SK-N-SH (cell line): Measurements from ENCODE around the gene GOLT1A. TPM values are rescaled to one million over a fixed set of nuclear protein-coding genes. Genes with fewer than 3 reads are reported as not detected.

Experiments used
- CTCF ChIA-PET: fragments of 300-600, 350-600 bp; formaldehyde crosslinking; extraction: SDS; loops from one replicate; lab custom pipeline; 2021; lab: Yijun Ruan, JAX
- POLR2A ChIA-PET: fragments of 350-600 bp; sonication (Branson Sonifier 250); formaldehyde crosslinking; extraction: SDS; loops from one replicate; lab custom pipeline; 2020; ENCODE audit warnings: antibody characterized with exemption, inconsistent platforms; lab: Yijun Ruan, JAX
- DNase-seq: peaks from one replicate; pipeline ENCODE4 v3.0.0; 2012
- H2AFZ ChIP-seq: fragments of 200-600 bp; sonication (generic); 2 replicates; pipeline ENCODE4 v1.8.1; 2016; ENCODE audit warnings: antibody characterized with exemption, mild to moderate bottlenecking, low read depth
- H3F3A ChIP-seq: fragments of 200-600 bp; sonication (generic); replicated peaks from 2 replicates; pipeline ENCODE3; 2016; ENCODE audit warnings: antibody characterized with exemption, mild to moderate bottlenecking; ENCODE audit not compliant: insufficient read depth
- H3K27ac ChIP-seq, 2 experiments: fragments of 200-500 bp in 1 of 2; fragments of 200-600 bp in 1 of 2; sonication (Bioruptor generic) in 1 of 2; sonication (generic), shearing (Covaris generic) in 1 of 2; 2 replicates each; pipeline versions ENCODE4 v1.5.1 to v1.6.1; 2014 to 2016; ENCODE audit warnings: low read depth in 2 of 2, inconsistent platforms in 1 of 2, low read length in 1 of 2, mild to moderate bottlenecking in 1 of 2, mixed read lengths in 1 of 2
- H3K27me3 ChIP-seq: fragments of 200-600 bp; sonication (generic), shearing (Covaris generic); 2 replicates; pipeline ENCODE4 v1.6.1; 2016; ENCODE audit warnings: mixed run types; ENCODE audit not compliant: insufficient read depth
- H3K36me3 ChIP-seq, 2 experiments: fragments of 200-500 bp in 1 of 2; fragments of 200-600 bp in 1 of 2; sonication (Bioruptor generic) in 1 of 2; sonication (generic) in 1 of 2; replicated peaks in 1 of 2; 2 replicates each; pipeline versions ENCODE3 to v1.5.1; 2014 to 2016; ENCODE audit warnings: low read length in 1 of 2, mild to moderate bottlenecking in 1 of 2; ENCODE audit not compliant: insufficient read depth in 2 of 2, control insufficient read depth in 1 of 2
- H3K4me1 ChIP-seq, 2 experiments: fragments of 200-500 bp in 1 of 2; fragments of 200-600 bp in 1 of 2; sonication (Bioruptor generic) in 1 of 2; sonication (generic), shearing (Covaris generic) in 1 of 2; 2 replicates each; pipeline versions ENCODE4 v1.5.1 to v1.6.1; 2014 to 2016; ENCODE audit warnings: low read depth in 1 of 2, low read length in 1 of 2, mixed run types in 1 of 2; ENCODE audit not compliant: insufficient read depth in 2 of 2, control insufficient read depth in 1 of 2
- H3K4me2 ChIP-seq: fragments of 200-600 bp; sonication (generic), shearing (Covaris generic); 2 replicates; pipeline ENCODE4 v1.6.1; 2017; ENCODE audit warnings: mixed run types
- H3K4me3 ChIP-seq, 2 experiments: fragments of 200-500 bp in 1 of 2; fragments of 200-600 bp in 1 of 2; sonication (Bioruptor generic) in 1 of 2; sonication (generic), shearing (Covaris generic) in 1 of 2; 2 replicates each; pipeline versions ENCODE4 v1.5.1 to v1.8.1; 2014 to 2016; ENCODE audit warnings: low read depth in 2 of 2, inconsistent platforms in 1 of 2, low read length in 1 of 2, mild to moderate bottlenecking in 1 of 2, mixed read lengths in 1 of 2, moderate library complexity in 1 of 2
- H3K79me2 ChIP-seq: fragments of 200-600 bp; sonication (generic); 2 replicates; pipeline ENCODE4 v1.8.1; 2017; ENCODE audit warnings: mild to moderate bottlenecking; ENCODE audit not compliant: insufficient read depth
- H3K9ac ChIP-seq: fragments of 200-600 bp; sonication (generic); 2 replicates; pipeline ENCODE4 v1.6.1; 2017; ENCODE audit warnings: mixed run types
- H3K9me2 ChIP-seq: fragments of 200-600 bp; sonication (generic); 2 replicates; pipeline ENCODE4 v1.6.1; 2017; ENCODE audit warnings: mixed run types
- H3K9me3 ChIP-seq: fragments of 200-600 bp; sonication (generic); 2 replicates; pipeline ENCODE4 v1.6.1; 2017; ENCODE audit warnings: mixed run types, mild to moderate bottlenecking, moderate library complexity
- H4K20me1 ChIP-seq: fragments of 200-600 bp; sonication (generic); 2 replicates; pipeline ENCODE4 v1.6.1; 2017; ENCODE audit warnings: mild to moderate bottlenecking, mixed run types; ENCODE audit not compliant: insufficient read depth
- CHD2 ChIP-seq: fragments of 150-350 bp; IDR thresholded peaks from 2 replicates; pipeline ENCODE4 v1.6.1; 2018; ENCODE audit warnings: low read length; ENCODE audit not compliant: partially characterized antibody
- CTCF ChIP-seq: fragments of 200-600 bp; sonication (generic); IDR thresholded peaks from 2 replicates; pipeline ENCODE4 v1.6.1; 2017; ENCODE audit warnings: antibody characterized with exemption, mild to moderate bottlenecking, moderate library complexity
- EP300 ChIP-seq, 2 experiments: IDR thresholded peaks; 2 replicates each; pipeline versions ENCODE4 v1.4.0 to v1.6.1; 2012; ENCODE audit warnings: borderline replicate concordance in 1 of 2, low read depth in 1 of 2, low read length in 1 of 2
- EZH2phosphoT487 ChIP-seq: fragments of 200-600 bp; sonication (generic); IDR thresholded peaks from 2 replicates; pipeline ENCODE4 v1.6.1; 2017; ENCODE audit warnings: low read depth, mixed run types, mild to moderate bottlenecking, antibody characterized with exemption, moderate library complexity, borderline replicate concordance
- FOXJ3 ChIP-seq: sonication (generic); formaldehyde crosslinking; IDR thresholded peaks from 2 replicates; pipeline ENCODE4 v1.5.1; 2020; ENCODE audit warnings: mild to moderate bottlenecking, missing genetic modification reagents
- FOXM1 ChIP-seq: IDR thresholded peaks from 2 replicates; pipeline ENCODE4 v1.4.0; 2012; ENCODE audit warnings: low read depth, mild to moderate bottlenecking
- GABPA ChIP-seq: IDR thresholded peaks from 2 replicates; pipeline ENCODE4 v1.4.0; 2012; ENCODE audit warnings: low read depth, mild to moderate bottlenecking
- GATA2 ChIP-seq: sonication (generic); formaldehyde crosslinking; IDR thresholded peaks from 2 replicates; pipeline ENCODE4 v1.5.0; 2020; ENCODE audit warnings: mild to moderate bottlenecking, missing genetic modification reagents
- JUND ChIP-seq: IDR thresholded peaks from 2 replicates; pipeline ENCODE4 v1.4.0; 2012
- MXI1 ChIP-seq: IDR thresholded peaks from 2 replicates; pipeline ENCODE4 v1.6.1; 2012; ENCODE audit warnings: mild to moderate bottlenecking, low read depth, low read length, improper control_type of control experiment
- NFIC ChIP-seq: IDR thresholded peaks from 2 replicates; pipeline ENCODE4 v1.4.0; 2012; ENCODE audit warnings: borderline replicate concordance
- PBX3 ChIP-seq: IDR thresholded peaks from 2 replicates; pipeline ENCODE4; 2012
- POLR2AphosphoS5 ChIP-seq: IDR thresholded peaks from 2 replicates; pipeline ENCODE4 v1.6.1; 2012; ENCODE audit warnings: low read depth, low read length
- RCOR1 ChIP-seq: fragments of 150-350 bp; IDR thresholded peaks from 2 replicates; pipeline ENCODE4 v1.6.1; 2017; ENCODE audit warnings: antibody characterized with exemption, low read length
- RXRA ChIP-seq: IDR thresholded peaks from 2 replicates; pipeline ENCODE4 v1.4.0; 2012; ENCODE audit warnings: low read depth, mild to moderate bottlenecking, borderline replicate concordance
- SMC3 ChIP-seq: IDR thresholded peaks from 2 replicates; pipeline ENCODE4 v1.6.1; 2012; ENCODE audit warnings: low read depth, low read length, improper control_type of control experiment
- TCF12 ChIP-seq: IDR thresholded peaks from 2 replicates; pipeline ENCODE4 v1.4.0; 2012
- USF1 ChIP-seq: IDR thresholded peaks from 2 replicates; pipeline ENCODE4 v1.4.0; 2012; ENCODE audit warnings: low read depth, borderline replicate concordance
- USF2 ChIP-seq: fragments of 150-350 bp; IDR thresholded peaks from 2 replicates; pipeline ENCODE4 v1.6.1; 2017; ENCODE audit warnings: antibody characterized with exemption, low read length, low read depth, borderline replicate concordance
- ZBTB33 ChIP-seq: IDR thresholded peaks from 2 replicates; pipeline ENCODE4 v1.4.0; 2012; ENCODE audit warnings: low read depth, borderline replicate concordance
- WGBS: methylation state at CpG from one replicate; pipeline ENCODE4 v1.1.6; 2017; ENCODE audit warnings: low lambda C conversion rate; 5-methylcytosine and 5-hydroxymethylcytosine counted together
- polyA plus RNA-seq, 3 experiments: library from polyadenylated mRNA; depleted of rRNA; stranded (reverse); fragments of >200 nt; gene quantifications; 2 replicates each; pipeline ENCODE4 v1.2.3, GENCODE V29; 2012

Gene GOLT1A
- polyA plus RNA-seq, 1 of the 3 experiments (the other 2 are of a cell fraction) = not detected

- Histone ChIP-seq H3K9ac (no peak overlapping the region), H3K4me2 (no peak overlapping the region), H3F3A (no peaks in the 10 kb centered on the region), H3K9me3 (no peaks in the 10 kb centered on the region), H3K36me3 (peaks cover 0 to 5% of the 10 kb centered on the region in 2 experiments), H3K27ac (peak overlapping the region in 1 of 2 experiments; percentile 36; a peak in 2 of 4 replicates), H3K4me3 (no peak overlapping the region), H3K4me1 (peaks cover 0 to 61% of the 10 kb centered on the region in 2 experiments; a peak in 1 of 4 replicates), H3K9me2 (no peaks in the 10 kb centered on the region), H3K79me2 (no peaks in the 10 kb centered on the region), H2AFZ (no peak overlapping the region), H4K20me1 (no peaks in the 10 kb centered on the region), H3K27me3 (no peaks in the 10 kb centered on the region; the same call in 1 of the 2 replicates)
- POLR2A ChIA-PET = interaction anchor here (1.2 kb wide), 1 partner anchor 98 kb away, joined by 3 read pairs; the partner anchor contains the start of gene PLEKHA6
- CTCF ChIA-PET = interaction anchor here (0.9 to 15.9 kb wide), 8 partner anchors 9 to 133 kb away, joined by 3 to 338 read pairs (median 4); partner anchors contain the start of gene PLEKHA6
- 66% methylated on average over 13 of the region's 13 CpGs for WGBS
- DNase-seq = no peak
- TF ChIP-seq RCOR1 (no peak), POLR2AphosphoS5 (no peak), EZH2phosphoT487 (no peak), CHD2 (no peak), PBX3 (no peak), RXRA (no peak), FOXJ3 (no peak), EP300 (IDR thresholded peaks at IDR 0.05; ENCODE audit: borderline replicate concordance in 1 of 2, low read depth in 1 of 2, low read length in 1 of 2) (no peak), JUND (no peak), USF1 (no peak), MXI1 (no peak), TCF12 (no peak), ZBTB33 (no peak), GATA2 (CRISPR knock-in tag) (no peak), GABPA (no peak), SMC3 (no peak), CTCF (no peak), USF2 (no peak), FOXM1 (no peak), NFIC (no peak)
Observed at GRCh38 chr1:204261746-204262505, 48.1 kb upstream of the GOLT1A start.
